HCT116 (cell line): ENCODE results near the gene LGALS4. TPM values are rescaled to one million over a fixed set of nuclear protein-coding genes. Genes with fewer than 3 reads are reported as not detected.

Experiments used
- ATAC-seq: fragments of 200-7000 bp; cut with Tn5 transposase; 2 replicates; pipeline ENCODE4 v1.9.1; 2020; ENCODE audit warnings: mild to moderate bottlenecking, moderate library complexity
- BruUV-seq: library from RNA; stranded (reverse); fragments of 400-500 nt; replicated peaks from 2 replicates; lab custom pipeline; 2021; lab: Mats Ljungman, UMichigan
- CTCF ChIA-PET: fragments of 300-600 bp; sonication (Branson Sonifier 250); formaldehyde crosslinking; loops from one replicate; lab custom pipeline; 2021; ENCODE audit warnings: antibody characterized with exemption; lab: Charles Lee
- POLR2A ChIA-PET: fragments of 300-600, 350-600 bp; sonication (Branson Sonifier 250); formaldehyde crosslinking; loops from one replicate; lab custom pipeline; 2021; ENCODE audit warnings: antibody characterized with exemption; lab: Charles Lee
- RAD21 ChIA-PET, 2 experiments: fragments of 300-600 bp; sonication (Branson Sonifier 250); formaldehyde crosslinking; loops; one replicate each; lab custom pipeline; 2023; ENCODE audit warnings: low total read pairs in 2 of 2; ENCODE audit not compliant: uncharacterized antibody in 2 of 2, unreplicated experiment in 2 of 2, low non-redundant PET in 1 of 2; lab: Charles Lee
- DNase-seq: peaks from one replicate; pipeline ENCODE4 v3.0.0-alpha.2; 2010; ENCODE audit warnings: low read depth, low spot score
- H2AFZ ChIP-seq: fragments of 200-600 bp; shearing (Covaris generic), sonication (generic); 2 replicates; pipeline ENCODE4 v1.6.1; 2017; ENCODE audit warnings: low read depth, mixed run types, mixed read lengths, antibody characterized with exemption, low read length; ENCODE audit not compliant: poor library complexity, severe bottlenecking
- H3K27ac ChIP-seq: 2 replicates; pipeline ENCODE4 v1.5.1; 2012; ENCODE audit warnings: low read depth, low read length
- H3K27me3 ChIP-seq: fragments of 200-600 bp; sonication (generic); 2 replicates; pipeline ENCODE4 v1.6.1; 2016; ENCODE audit warnings: mixed run types, low read length, mixed read lengths; ENCODE audit not compliant: insufficient read depth
- H3K36me3 ChIP-seq, 2 experiments: fragments of 200-500 bp in 1 of 2; fragments of 200-600 bp in 1 of 2; sonication (Bioruptor generic) in 1 of 2; sonication (generic) in 1 of 2; 2 replicates each; pipeline versions ENCODE4 v1.5.1 to v1.6.1; 2014 to 2016; ENCODE audit warnings: low read length in 2 of 2, inconsistent platforms in 1 of 2, mixed read lengths in 1 of 2, mixed run types in 1 of 2; ENCODE audit not compliant: insufficient read depth in 2 of 2, control insufficient read depth in 1 of 2
- H3K4me1 ChIP-seq, 2 experiments: fragments of 200-600 bp in 1 of 2; sonication (generic) in 1 of 2; 2 replicates each; pipeline versions ENCODE4 v1.5.1 to v1.6.1; 2012 to 2017; ENCODE audit warnings: low read length in 2 of 2, inconsistent platforms in 1 of 2, mild to moderate bottlenecking in 1 of 2, mixed read lengths in 1 of 2, mixed run types in 1 of 2, moderate library complexity in 1 of 2; ENCODE audit not compliant: insufficient read depth in 2 of 2, control insufficient read depth in 1 of 2
- H3K4me2 ChIP-seq: fragments of 200-600 bp; sonication (generic); 2 replicates; pipeline ENCODE4 v1.6.1; 2017; ENCODE audit warnings: mixed run types, low read length, mixed read lengths
- H3K4me3 ChIP-seq, 2 experiments: fragments of 200-600 bp in 1 of 2; sonication (generic) in 1 of 2; replicated peaks in 1 of 2; 2 replicates each; pipeline ENCODE4 v1.5.1; 2011 to 2016; ENCODE audit warnings: low read length in 2 of 2, control low read depth in 1 of 2, low read depth in 1 of 2, mild to moderate bottlenecking in 1 of 2, mixed read lengths in 1 of 2, mixed run types in 1 of 2
- H3K79me2 ChIP-seq: fragments of 200-600 bp; sonication (generic); 2 replicates; pipeline ENCODE4 v1.6.1; 2017; ENCODE audit warnings: mild to moderate bottlenecking, mixed run types, low read length, moderate library complexity, mixed read lengths; ENCODE audit not compliant: insufficient read depth
- H3K9ac ChIP-seq: fragments of 200-600 bp; sonication (generic); 2 replicates; pipeline ENCODE4 v1.6.1; 2016; ENCODE audit warnings: low read length, mixed read lengths
- H3K9me2 ChIP-seq: fragments of 200-600 bp; sonication (generic), shearing (Covaris generic); 2 replicates; pipeline ENCODE4 v1.6.1; 2017; ENCODE audit warnings: mixed run types, mild to moderate bottlenecking, moderate library complexity; ENCODE audit not compliant: insufficient read depth
- H3K9me3 ChIP-seq, 2 experiments: fragments of 200-500 bp in 1 of 2; fragments of 200-600 bp in 1 of 2; sonication (Bioruptor generic) in 1 of 2; sonication (generic) in 1 of 2; 2 replicates each; pipeline ENCODE4 v1.6.1; 2014 to 2017; ENCODE audit warnings: low read length in 2 of 2, mixed read lengths in 2 of 2, inconsistent platforms in 1 of 2, low read depth in 1 of 2, mild to moderate bottlenecking in 1 of 2, mixed run types in 1 of 2, moderate library complexity in 1 of 2; ENCODE audit not compliant: control insufficient read depth in 1 of 2, insufficient read depth in 1 of 2
- H4K20me1 ChIP-seq: fragments of 200-600 bp; sonication (generic), shearing (Covaris generic); 2 replicates; pipeline ENCODE4 v1.6.1; 2017; ENCODE audit warnings: mixed run types, mild to moderate bottlenecking, moderate library complexity; ENCODE audit not compliant: insufficient read depth
- CBX3 ChIP-seq: IDR thresholded peaks from 2 replicates; pipeline ENCODE4 v1.6.1; 2012; ENCODE audit warnings: low read depth
- CEBPB ChIP-seq: IDR thresholded peaks from 2 replicates; pipeline ENCODE4 v1.6.1; 2012; ENCODE audit warnings: low read depth
- EGR1 ChIP-seq: IDR thresholded peaks from 2 replicates; pipeline ENCODE4 v1.6.1; 2012; ENCODE audit warnings: low read depth
- EZH2phosphoT487 ChIP-seq: fragments of 200-600 bp; IDR thresholded peaks from 2 replicates; pipeline ENCODE4 v1.6.1; 2018; ENCODE audit warnings: antibody characterized with exemption, borderline replicate concordance
- POLR2A ChIP-seq: IDR thresholded peaks from 2 replicates; pipeline ENCODE4 v1.7.0; 2011; ENCODE audit warnings: borderline replicate concordance; ENCODE audit not compliant: insufficient read depth, insufficient read length; ENCODE audit errors: extremely low read depth
- POLR2AphosphoS5 ChIP-seq: IDR thresholded peaks from 2 replicates; pipeline ENCODE4 v1.6.1; 2011; ENCODE audit warnings: mild to moderate bottlenecking, low read depth, low read length, moderate library complexity
- RAD21 ChIP-seq: IDR thresholded peaks from 2 replicates; pipeline ENCODE4 v1.6.1; 2012; ENCODE audit warnings: low read depth, mild to moderate bottlenecking
- SIN3A ChIP-seq: IDR thresholded peaks from 2 replicates; pipeline ENCODE4 v1.6.1; 2012; ENCODE audit warnings: low read depth
- ZFX ChIP-seq: fragments of 450-650 bp; IDR thresholded peaks from 2 replicates; pipeline ENCODE4 v1.6.1; 2017
- intact Hi-C: fragments of 100-400 bp; cut with micrococcal nuclease; formaldehyde crosslinking; loops from 2 replicates; pipeline ENCODE4 v1.10.0; 2022
- total RNA-seq: library from RNA; stranded (reverse); gene quantifications from one replicate; pipeline ENCODE4 v1.2.1, GENCODE V29; 2021; ENCODE audit not compliant: unreplicated experiment

LGALS4 gene
- total RNA-seq, 1 experiment from 2014 or later: 0.86 TPM

DNA sequence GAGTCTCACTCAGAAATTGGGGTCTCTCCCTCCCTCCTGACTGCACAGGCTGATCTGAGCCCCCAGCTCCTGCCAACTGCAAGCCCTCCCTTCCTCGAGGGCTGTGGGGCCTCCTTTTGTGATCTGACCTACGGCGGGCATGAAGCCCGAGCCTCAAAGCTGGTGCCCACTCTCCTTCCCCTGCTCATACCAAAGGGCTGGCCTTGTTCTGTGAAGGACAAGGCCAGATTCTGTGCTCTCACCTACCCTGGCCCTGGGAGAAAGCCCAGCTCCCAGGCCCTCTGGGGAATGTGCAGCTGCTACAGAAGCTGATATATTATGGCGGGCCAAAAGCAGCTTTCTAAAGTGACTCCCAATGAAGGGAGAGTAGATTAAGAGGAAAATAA, 27.8 kb upstream of the LGALS4 start:
- intact Hi-C loops: no loop called here
- Histone ChIP-seq H3K4me3 (no peak overlapping the region), H3K9me2 (no peaks in the 10 kb centered on the region), H3K27me3 (no peaks in the 10 kb centered on the region), H3K79me2 (peaks cover 60% of the 10 kb centered on the region), H3K36me3 (peaks cover 77 to 90% of the 10 kb centered on the region in 2 experiments), H3K4me1 (peaks cover 0 to 26% of the 10 kb centered on the region in 2 experiments; a peak in 2 of 4 replicates), H2AFZ (no peak overlapping the region), H4K20me1 (peaks cover 26% of the 10 kb centered on the region), H3K4me2 (no peak overlapping the region), H3K9me3 (no peaks in the 10 kb centered on the region), H3K9ac (no peak overlapping the region), H3K27ac (no peak overlapping the region)
- TF ChIP-seq SIN3A: no peak
- TF ChIP-seq RAD21: no peak
- ATAC-seq (no peak), DNase-seq (no peak)
- BruUV-seq: no TSS peak
- ChIA-PET RAD21 (interaction anchor here in 1 of 2 experiments (0.7 kb wide), 1 partner anchor 99 kb away, joined by 3 read pairs; no protein-coding TSS in a partner anchor), POLR2A (interaction anchor here (0.6 to 1.2 kb wide), 3 partner anchors 9 to 196 kb away, joined by 3 to 5 read pairs (median 3); no protein-coding TSS in a partner anchor), CTCF (no interaction called here)

DNA sequence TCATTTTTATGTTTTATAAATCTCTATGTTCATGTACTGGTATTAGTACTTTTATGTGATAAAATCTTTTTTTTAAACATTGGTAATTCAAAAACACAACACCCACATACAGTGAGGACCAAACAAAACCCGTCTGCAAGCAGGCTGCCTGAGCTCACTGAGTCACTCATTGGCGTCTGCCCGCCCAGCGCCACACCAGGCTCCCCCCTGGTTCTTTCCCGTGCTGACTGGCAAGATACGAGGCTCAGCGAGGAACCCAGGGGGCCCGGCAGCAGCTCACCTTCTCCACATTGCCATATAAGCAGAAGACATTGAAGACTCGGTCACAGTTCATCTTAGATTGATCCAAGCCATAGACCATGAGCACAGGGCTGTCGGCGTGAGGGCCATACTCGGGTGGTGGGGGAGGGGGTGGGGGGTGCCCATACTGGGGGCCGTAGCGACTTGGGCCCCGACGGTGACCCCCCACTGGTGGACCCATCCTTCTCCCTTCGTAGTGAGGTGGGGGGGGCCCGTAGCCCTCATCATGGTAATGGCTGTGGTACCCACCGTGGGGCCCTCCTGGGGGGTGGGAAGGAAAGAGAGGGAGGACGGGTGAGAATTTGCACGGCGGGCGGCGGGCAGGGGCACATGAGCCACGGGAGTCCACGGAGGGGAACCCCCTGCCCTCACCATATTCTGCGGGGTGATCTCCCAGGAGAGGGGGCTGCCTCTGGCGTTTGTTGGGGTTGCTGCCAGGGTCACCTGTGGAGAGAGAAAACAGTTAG, 27.3 kb upstream of the LGALS4 start:
- ATAC-seq: no peak
- intact Hi-C loops: no loop called here
- POLR2A ChIA-PET: interaction anchor here (1.2 to 3.0 kb wide), 3 partner anchors 9 to 195 kb away, joined by 3 to 16 read pairs (median 5); no protein-coding TSS in a partner anchor
- Histone ChIP-seq H3K9me2 (no peaks in the 10 kb centered on the region), H3K4me1 (peaks cover 0 to 26% of the 10 kb centered on the region in 2 experiments; a peak in 2 of 4 replicates), H3K79me2 (peaks cover 54% of the 10 kb centered on the region), H3K27me3 (no peaks in the 10 kb centered on the region), H3K4me2 (no peak overlapping the region), H3K9me3 (no peaks in the 10 kb centered on the region), H3K4me3 (no peak overlapping the region), H3K27ac (0 out of 2 replicates have a peak overlapping the region, but pooled peaks have one; percentile 10), H3K36me3 (peaks cover 73 to 86% of the 10 kb centered on the region in 2 experiments), H3K9ac (no peak overlapping the region)
- BruUV-seq: no TSS peak
- RAD21 ChIA-PET: no interaction called here
- peak; percentile 42 for TF ChIP-seq POLR2AphosphoS5
- no peak for TF ChIP-seq ZFX
- no peak for TF ChIP-seq EGR1
- no peak for TF ChIP-seq CBX3
- no peak for TF ChIP-seq POLR2A
- TF ChIP-seq EZH2phosphoT487: no peak
- TF ChIP-seq CEBPB: no peak
- TF ChIP-seq SIN3A: no peak
- TF ChIP-seq, all 23 proteins: peak for 1
- CTCF ChIA-PET: no interaction called here
- no peak for DNase-seq
- no peak overlapping the region for H2AFZ ChIP-seq
- peaks cover 23% of the 10 kb centered on the region for H4K20me1 ChIP-seq
